BLaER1 (cell line): ENCODE data around the gene THSD1.
"Not testable (repeated sequence)": the region's sequence is repeated elsewhere in the genome, so short reads cannot be mapped to it uniquely, and the experiment has no call there.

Experiments used
- H3K27ac ChIP-seq: shearing (Covaris generic); formaldehyde crosslinking; 2 replicates; pipeline ENCODE4 v1.8.1; 2022
- H3K27me3 ChIP-seq: shearing (Covaris generic); formaldehyde crosslinking; 2 replicates; pipeline ENCODE4 v1.8.1; 2022
- H3K36me3 ChIP-seq: shearing (Covaris generic); formaldehyde crosslinking; 2 replicates; pipeline ENCODE4 v1.8.1; 2022
- H3K4me1 ChIP-seq: shearing (Covaris generic); formaldehyde crosslinking; 2 replicates; pipeline ENCODE4 v1.8.1; 2022
- H3K4me2 ChIP-seq: shearing (Covaris generic); formaldehyde crosslinking; 2 replicates; pipeline ENCODE4 v1.8.1; 2022
- H3K4me3 ChIP-seq: shearing (Covaris generic); formaldehyde crosslinking; 2 replicates; pipeline ENCODE4 v1.8.1; 2022
- H3K9ac ChIP-seq: shearing (Covaris generic); formaldehyde crosslinking; 2 replicates; pipeline ENCODE4 v1.8.1; 2022
- H3K9me3 ChIP-seq: shearing (Covaris generic); formaldehyde crosslinking; 2 replicates; pipeline ENCODE4 v1.8.1; 2022
- H4K20me1 ChIP-seq: shearing (Covaris generic); formaldehyde crosslinking; 2 replicates; pipeline ENCODE4 v1.8.1; 2022
- Cebpa-rat ChIP-seq: shearing (Covaris generic); IDR thresholded peaks from 2 replicates; pipeline ENCODE4 v1.8.1; 2022

Gene THSD1

DNA sequence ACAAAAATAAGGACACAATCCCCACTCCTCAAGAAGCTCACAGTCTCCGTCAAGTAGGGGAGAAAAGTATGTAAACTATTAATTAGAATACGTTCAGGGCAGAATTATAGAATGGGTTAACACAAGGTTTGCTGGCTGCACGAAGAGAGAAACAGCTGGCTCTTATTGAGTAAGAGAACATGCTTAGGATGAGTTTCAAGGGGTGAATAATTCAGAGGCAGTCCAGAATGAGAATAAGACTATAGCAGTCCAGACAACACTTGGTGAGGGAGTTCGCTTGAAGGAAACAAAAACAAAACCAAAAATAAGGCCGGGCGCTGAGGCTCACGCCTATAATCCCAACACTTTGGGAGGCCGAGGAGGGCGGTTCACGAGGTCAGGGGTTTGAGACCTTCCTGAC lies 61.9 kb downstream of the THSD1 start:
- Histone ChIP-seq H3K4me3 (no peak overlapping the region), H4K20me1 (no peaks in the 10 kb centered on the region), H3K9me3 (no peaks in the 10 kb centered on the region), H3K4me1 (no peaks in the 10 kb centered on the region), H3K27ac (no peak overlapping the region), H3K9ac (no peak overlapping the region), H3K36me3 (no peaks in the 10 kb centered on the region), H3K4me2 (no peak overlapping the region), H3K27me3 (no peaks in the 10 kb centered on the region)
- TF ChIP-seq Cebpa-rat: no peak

- H3K27me3 ChIP-seq, H3K9ac ChIP-seq, H3K9me3 ChIP-seq, H3K4me1 ChIP-seq, H3K4me3 ChIP-seq, H3K27ac ChIP-seq, H4K20me1 ChIP-seq, H3K4me2 ChIP-seq, H3K36me3 ChIP-seq: not testable (repeated sequence)
These were observed 63.8 kb downstream of the THSD1 start for GRCh38 chr13:52342203-52342602.

DNA sequence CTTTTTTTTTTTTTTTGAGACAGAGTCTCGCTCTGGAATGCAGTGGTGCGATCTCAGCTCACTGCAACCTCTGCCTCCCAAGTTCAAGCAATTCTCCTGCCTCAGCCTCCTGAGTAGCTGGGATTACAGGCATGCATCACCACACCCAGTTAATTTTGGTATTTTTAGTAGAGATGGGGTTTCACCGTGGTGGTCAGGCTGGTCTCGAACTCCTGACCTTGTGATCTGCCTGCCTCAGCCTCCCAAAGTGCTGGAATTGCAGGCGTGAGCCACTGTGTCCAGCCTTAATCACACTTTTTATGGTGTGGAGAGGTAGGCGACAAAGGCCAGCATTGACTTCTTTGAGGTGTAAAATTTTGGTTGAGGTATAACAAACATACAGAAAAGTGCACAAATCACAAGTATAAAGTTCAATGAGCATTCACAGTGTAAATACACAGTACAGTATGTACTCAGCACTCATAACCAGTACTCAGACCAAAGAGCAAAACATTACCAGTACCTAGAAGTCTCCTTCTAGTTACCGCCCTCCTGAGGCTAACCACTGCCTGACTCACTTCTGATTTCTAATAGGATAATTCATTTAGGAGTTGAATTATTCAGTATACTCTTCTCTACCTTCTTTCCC lies 68.0 kb downstream of the THSD1 start:
- not testable (repeated sequence) for H3K4me2 ChIP-seq, H3K27ac ChIP-seq, H3K9ac ChIP-seq, H3K27me3 ChIP-seq, H3K9me3 ChIP-seq, H4K20me1 ChIP-seq, H3K4me3 ChIP-seq, H3K4me1 ChIP-seq, H3K36me3 ChIP-seq

DNA sequence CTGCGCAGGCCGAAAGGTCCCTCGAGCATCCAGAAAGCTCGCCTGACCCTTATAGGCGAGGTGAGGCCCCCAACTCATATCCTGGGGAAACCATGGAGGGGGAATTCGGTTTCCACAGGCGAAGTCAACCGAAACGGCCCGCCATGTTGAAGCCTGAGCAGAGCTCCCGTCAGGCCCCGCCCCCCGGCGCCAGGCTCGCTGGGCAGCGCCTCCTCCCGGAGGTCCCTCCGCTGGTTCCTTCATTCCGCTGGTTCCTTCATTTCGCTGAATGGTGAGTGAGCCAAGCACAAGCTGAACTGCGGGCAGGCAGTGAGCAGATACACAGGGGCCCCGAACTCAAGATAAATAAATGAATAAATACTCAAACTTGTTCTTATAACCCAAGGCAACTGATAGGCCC lies 71.9 kb downstream of the THSD1 start:
- not testable (repeated sequence) for H3K9me3 ChIP-seq, H3K4me2 ChIP-seq, H3K9ac ChIP-seq, H3K4me3 ChIP-seq, H4K20me1 ChIP-seq, H3K27ac ChIP-seq, H3K27me3 ChIP-seq, H3K36me3 ChIP-seq, H3K4me1 ChIP-seq

DNA sequence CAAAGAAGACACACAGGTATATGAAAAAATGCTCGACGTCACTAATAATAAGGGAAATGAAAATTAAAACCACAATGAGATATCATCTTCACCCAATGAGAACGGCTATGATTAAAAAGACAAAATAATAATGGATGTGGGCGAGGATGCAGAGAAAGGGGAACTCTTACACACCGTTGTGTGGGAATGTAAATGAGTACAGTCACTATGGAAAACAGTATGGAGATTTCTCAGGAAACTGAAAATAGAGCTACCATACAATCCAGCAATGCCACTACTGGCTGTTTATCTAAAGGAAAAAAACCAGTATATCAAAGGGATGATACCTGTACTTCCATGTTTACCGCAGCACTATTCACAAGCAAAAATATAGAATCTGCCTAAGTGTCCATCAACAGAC lies 74.1 kb downstream of the THSD1 start:
- not testable (repeated sequence) for H3K36me3 ChIP-seq, H3K9ac ChIP-seq, H3K4me2 ChIP-seq, H3K4me1 ChIP-seq, H4K20me1 ChIP-seq, H3K27ac ChIP-seq, H3K4me3 ChIP-seq, H3K27me3 ChIP-seq, H3K9me3 ChIP-seq
